ENCODE data around the gene FGF12.

GRCh38 chr3:192577811-192578210, 149.5 kb downstream of the FGF12 start:
- TF ChIP-seq, protein P1, sequence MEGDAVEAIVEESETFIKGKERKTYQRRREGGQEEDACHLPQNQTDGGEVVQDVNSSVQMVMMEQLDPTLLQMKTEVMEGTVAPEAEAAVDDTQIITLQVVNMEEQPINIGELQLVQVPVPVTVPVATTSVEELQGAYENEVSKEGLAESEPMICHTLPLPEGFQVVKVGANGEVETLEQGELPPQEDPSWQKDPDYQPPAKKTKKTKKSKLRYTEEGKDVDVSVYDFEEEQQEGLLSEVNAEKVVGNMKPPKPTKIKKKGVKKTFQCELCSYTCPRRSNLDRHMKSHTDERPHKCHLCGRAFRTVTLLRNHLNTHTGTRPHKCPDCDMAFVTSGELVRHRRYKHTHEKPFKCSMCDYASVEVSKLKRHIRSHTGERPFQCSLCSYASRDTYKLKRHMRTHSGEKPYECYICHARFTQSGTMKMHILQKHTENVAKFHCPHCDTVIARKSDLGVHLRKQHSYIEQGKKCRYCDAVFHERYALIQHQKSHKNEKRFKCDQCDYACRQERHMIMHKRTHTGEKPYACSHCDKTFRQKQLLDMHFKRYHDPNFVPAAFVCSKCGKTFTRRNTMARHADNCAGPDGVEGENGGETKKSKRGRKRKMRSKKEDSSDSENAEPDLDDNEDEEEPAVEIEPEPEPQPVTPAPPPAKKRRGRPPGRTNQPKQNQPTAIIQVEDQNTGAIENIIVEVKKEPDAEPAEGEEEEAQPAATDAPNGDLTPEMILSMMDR (IDR thresholded peaks at IDR 0.05), result no peak
- no peak for TF ChIP-seq EZH2 (IDR thresholded peaks at IDR 0.05)
- no peak for TF ChIP-seq EZH2phosphoT487 (IDR thresholded peaks at IDR 0.05)
